Mucosa of rectum (tissue), 2 donors: ENCODE data around the gene CHD6.

Experiments
- H3K27ac ChIP-seq, 2 donors: one replicate each; pipeline ENCODE4 v1.7.0; 2013; ENCODE audit warnings: inconsistent platforms in 2 of 2, low read depth in 2 of 2, low read length in 2 of 2
- H3K27me3 ChIP-seq, 2 donors: one replicate each; pipeline ENCODE4 v1.7.0; 2013; ENCODE audit warnings: low read length in 2 of 2; ENCODE audit not compliant: control insufficient read depth in 2 of 2, insufficient read depth in 2 of 2
- H3K36me3 ChIP-seq, 2 donors: one replicate each; pipeline ENCODE4 v1.7.0; 2013; ENCODE audit warnings: low read length in 2 of 2; ENCODE audit not compliant: control insufficient read depth in 2 of 2, insufficient read depth in 2 of 2
- H3K4me1 ChIP-seq, 2 donors: one replicate each; pipeline ENCODE4 v1.7.0; 2013; ENCODE audit warnings: low read length in 2 of 2, mild to moderate bottlenecking in 1 of 2; ENCODE audit not compliant: control insufficient read depth in 2 of 2, insufficient read depth in 2 of 2
- H3K4me3 ChIP-seq, 2 donors: one replicate each; pipeline ENCODE4 v1.7.0; 2013; ENCODE audit warnings: low read length in 2 of 2
- H3K9ac ChIP-seq, 2 donors: one replicate each; pipeline ENCODE4 v1.7.0; 2013; ENCODE audit warnings: low read length in 2 of 2, low read depth in 1 of 2, mild to moderate bottlenecking in 1 of 2
- H3K9me3 ChIP-seq, 2 donors: one replicate each; pipeline ENCODE4 v1.7.0; 2013; ENCODE audit warnings: low read length in 2 of 2; ENCODE audit not compliant: control insufficient read depth in 2 of 2
- donor health status: healthy.
- donor health status: Normal muscosa, but diverticular disease.

CHD6 gene

GRCh38 chr20:41361757-41362747, 256.1 kb downstream of the CHD6 start:
- Histone ChIP-seq H3K27ac (no peak overlapping the region), H3K9me3 (no peaks in the 10 kb centered on the region), H3K36me3 (peaks cover 10 to 15% of the 10 kb centered on the region in 2 donors), H3K4me3 (no peak overlapping the region), H3K4me1 (peaks cover 0 to 5% of the 10 kb centered on the region in 2 donors), H3K27me3 (peaks cover 15 to 23% of the 10 kb centered on the region in 2 donors), H3K9ac (no peak overlapping the region)

GRCh38 chr20:41360831-41361756, 257.1 kb downstream of the CHD6 start:
- Histone ChIP-seq H3K27ac (no peak overlapping the region), H3K27me3 (peaks cover 13 to 19% of the 10 kb centered on the region in 2 donors), H3K9ac (no peak overlapping the region), H3K36me3 (peaks cover 18 to 20% of the 10 kb centered on the region in 2 donors), H3K4me1 (peaks cover 0 to 5% of the 10 kb centered on the region in 2 donors), H3K4me3 (no peak overlapping the region), H3K9me3 (no peaks in the 10 kb centered on the region)

- Histone ChIP-seq H3K4me3 (no peak overlapping the region), H3K4me1 (no peaks in the 10 kb centered on the region), H3K9ac (no peak overlapping the region), H3K36me3 (peaks cover 25 to 28% of the 10 kb centered on the region in 2 donors), H3K27ac (no peak overlapping the region), H3K27me3 (peaks cover 3 to 5% of the 10 kb centered on the region in 2 donors), H3K9me3 (no peaks in the 10 kb centered on the region)
Observed at GRCh38 chr20:41359541-41360011, 258.6 kb downstream of the CHD6 start.

GRCh38 chr20:41358717-41359116, 259.5 kb downstream of the CHD6 start:
- Histone ChIP-seq H3K36me3 (peaks cover 28 to 30% of the 10 kb centered on the region in 2 donors), H3K4me3 (no peak overlapping the region), H3K27me3 (no peaks in the 10 kb centered on the region), H3K9me3 (no peaks in the 10 kb centered on the region), H3K4me1 (no peaks in the 10 kb centered on the region), H3K9ac (no peak overlapping the region), H3K27ac (no peak overlapping the region)

- H3K27ac ChIP-seq = no peak overlapping the region
- H3K9ac ChIP-seq = no peak overlapping the region
- no peak overlapping the region for H3K4me3 ChIP-seq
- H3K4me1 ChIP-seq = no peaks in the 10 kb centered on the region
- H3K27me3 ChIP-seq = no peaks in the 10 kb centered on the region
- H3K36me3 ChIP-seq = peaks cover 28 to 30% of the 10 kb centered on the region in 2 donors
- no peaks in the 10 kb centered on the region for H3K9me3 ChIP-seq
Observed at GRCh38 chr20:41358230-41358629, 259.9 kb downstream of the CHD6 start.

GRCh38 chr20:41357424-41358163, 260.6 kb downstream of the CHD6 start:
- Histone ChIP-seq H3K27ac (no peak overlapping the region), H3K4me1 (no peaks in the 10 kb centered on the region), H3K27me3 (no peaks in the 10 kb centered on the region), H3K9me3 (no peaks in the 10 kb centered on the region), H3K9ac (no peak overlapping the region), H3K36me3 (peaks cover 28 to 35% of the 10 kb centered on the region in 2 donors), H3K4me3 (no peak overlapping the region)

GRCh38 chr20:41356951-41357350, 261.2 kb downstream of the CHD6 start:
- H3K4me1 ChIP-seq = no peaks in the 10 kb centered on the region
- H3K27ac ChIP-seq = no peak overlapping the region
- no peak overlapping the region for H3K4me3 ChIP-seq
- H3K36me3 ChIP-seq = peaks cover 30 to 42% of the 10 kb centered on the region in 2 donors
- H3K27me3 ChIP-seq = no peaks in the 10 kb centered on the region
- no peaks in the 10 kb centered on the region for H3K9me3 ChIP-seq
- H3K9ac ChIP-seq = no peak overlapping the region

GRCh38 chr20:41355598-41356203, 262.5 kb downstream of the CHD6 start:
- Histone ChIP-seq H3K4me1 (no peaks in the 10 kb centered on the region), H3K36me3 (peaks cover 34 to 42% of the 10 kb centered on the region in 2 donors), H3K9me3 (no peaks in the 10 kb centered on the region), H3K4me3 (no peak overlapping the region), H3K9ac (no peak overlapping the region), H3K27ac (no peak overlapping the region), H3K27me3 (no peaks in the 10 kb centered on the region)

GRCh38 chr20:41355192-41355591, 263.0 kb downstream of the CHD6 start:
- no peaks in the 10 kb centered on the region for H3K4me1 ChIP-seq
- H3K4me3 ChIP-seq = no peak overlapping the region
- no peaks in the 10 kb centered on the region for H3K9me3 ChIP-seq
- peaks cover 38 to 42% of the 10 kb centered on the region in 2 donors for H3K36me3 ChIP-seq
- H3K27me3 ChIP-seq = no peaks in the 10 kb centered on the region
- no peak overlapping the region for H3K27ac ChIP-seq
- H3K9ac ChIP-seq = no peak overlapping the region
